Gastrocnemius medialis (tissue), 4 donors: ENCODE data around the gene GRAMD1C. TPM values are rescaled to one million over a fixed set of nuclear protein-coding genes. Genes with fewer than 3 reads are reported as not detected.

ENCODE experiments used
- ATAC-seq, 2 donors: fragments of 150-250 bp; one replicate each; pipeline ENCODE4 v1.9.1; 2016
- DNase-seq, 2 donors: peaks; one replicate each; pipeline ENCODE4 v3.0.0-alpha.2; 2019
- H3K27ac ChIP-seq, 4 donors: fragments of 200-600 bp; sonication (generic); 1 replicate in 1 of 4; 2 replicates in 3 of 4; pipeline ENCODE4 v1.5.1; 2016 to 2018; ENCODE audit warnings: mild to moderate bottlenecking in 2 of 4, moderate library complexity in 1 of 4
- H3K27me3 ChIP-seq, 3 donors: fragments of 200-600 bp; sonication (generic) in 2 of 3; 1 replicate in 1 of 3; 2 replicates in 2 of 3; pipeline versions ENCODE4 v1.5.1 to v1.6.0; 2016 to 2019; ENCODE audit warnings: mild to moderate bottlenecking in 1 of 3, moderate library complexity in 1 of 3
- H3K36me3 ChIP-seq, 2 donors: fragments of 200-600 bp; sonication (generic) in 1 of 2; one replicate each; pipeline ENCODE4 v1.5.1; 2017 to 2018
- H3K4me1 ChIP-seq, 2 donors: fragments of 200-600 bp; sonication (generic) in 1 of 2; one replicate each; pipeline ENCODE4 v1.5.1; 2016 to 2017; ENCODE audit warnings: mild to moderate bottlenecking in 2 of 2
- H3K4me3 ChIP-seq, 4 donors: fragments of 200-600 bp; sonication (generic) in 3 of 4; 1 replicate in 1 of 4; 2 replicates in 3 of 4; pipeline ENCODE4 v1.5.1; 2016 to 2019; ENCODE audit warnings: mild to moderate bottlenecking in 2 of 4
- H3K9me3 ChIP-seq, 3 donors: fragments of 200-600 bp; sonication (generic) in 2 of 3; 1 replicate in 1 of 3; 2 replicates in 2 of 3; pipeline ENCODE4 v1.5.1; 2016 to 2019
- CTCF ChIP-seq, 5 experiments: fragments of 450-650 bp in 3 of 5; fragments of 200-600 bp in 2 of 5; sonication (generic) in 2 of 5; IDR thresholded peaks in 4 of 5; conservative IDR thresholded peaks in 1 of 5; 1 replicate in 4 of 5; 2 replicates in 1 of 5; pipeline ENCODE4 v1.5.1; 2016 to 2019; ENCODE audit warnings: antibody characterized with exemption in 5 of 5, mild to moderate bottlenecking in 3 of 5, moderate library complexity in 3 of 5
- POLR2A ChIP-seq, 2 donors: fragments of 450-650 bp; IDR thresholded peaks; one replicate each; pipeline ENCODE4 v1.6.1; 2017; ENCODE audit warnings: antibody characterized with exemption in 2 of 2, mild to moderate bottlenecking in 2 of 2, moderate library complexity in 2 of 2
- in situ Hi-C, 4 donors: fragments of 200-750 bp; cut with MboI; loops; one replicate each; pipeline versions ENCODE4 v1.15.0 to v1.8.0; 2017; ENCODE audit warnings: low sequenced_read_pairs in 4 of 4
- intact Hi-C: fragments of 100-400 bp; cut with DNase I; formaldehyde crosslinking; loops from one replicate; pipeline ENCODE4 v1.15.1; 2023; ENCODE audit warnings: low total_unique reads
- total RNA-seq, 4 donors: library from RNA; depleted of rRNA; stranded (reverse); fragments of >200 nt; gene quantifications; one replicate each; pipeline versions ENCODE4 v1.1.0 to v1.2.3, GENCODE V29; 2016

Gene GRAMD1C
- total RNA-seq, 4 donors from 2014 or later: 0.29 to 0.95 TPM; not detected in 2

- Histone ChIP-seq H3K27me3 (no peaks in the 10 kb centered on the region), H3K4me3 (no peak overlapping the region), H3K36me3 (no peaks in the 10 kb centered on the region), H3K27ac (no peak overlapping the region), H3K4me1 (no peaks in the 10 kb centered on the region), H3K9me3 (no peaks in the 10 kb centered on the region)
- ATAC-seq: no peak
- intact Hi-C loops: no loop called here
- TF ChIP-seq CTCF (IDR thresholded peaks at IDR 0.05 in 4 of 5, conservative IDR thresholded peaks at IDR 0.05 in 1 of 5): no peak
- TF ChIP-seq POLR2A (IDR thresholded peaks at IDR 0.05): no peak
- DNase-seq: no peak
- in situ Hi-C loops: no loop called here
Measured at GRCh38 chr3:113981803-113982202, 143.2 kb downstream of the GRAMD1C start.

GRCh38 chr3:113983544-113983943, 145.0 kb downstream of the GRAMD1C start:
- in situ Hi-C loops: no loop called here
- intact Hi-C loops: no loop called here
- Histone ChIP-seq H3K27ac (no peak overlapping the region), H3K27me3 (no peaks in the 10 kb centered on the region), H3K4me3 (no peak overlapping the region), H3K4me1 (no peaks in the 10 kb centered on the region), H3K36me3 (no peaks in the 10 kb centered on the region), H3K9me3 (no peaks in the 10 kb centered on the region)
- no peak for TF ChIP-seq POLR2A (IDR thresholded peaks at IDR 0.05)
- no peak for TF ChIP-seq CTCF (IDR thresholded peaks at IDR 0.05 in 4 of 5, conservative IDR thresholded peaks at IDR 0.05 in 1 of 5)
- no peak for DNase-seq
- ATAC-seq: no peak

- intact Hi-C loops: no loop called here
- H3K4me1 ChIP-seq: no peaks in the 10 kb centered on the region
Measured at GRCh38 chr3:113985541-113985940, 147.0 kb downstream of the GRAMD1C start.

More at GRCh38 chr3:113985541-113985940, 147.0 kb downstream of the GRAMD1C start:
- ATAC-seq (no peak), DNase-seq (no peak)
- in situ Hi-C loops: no loop called here
- no peaks in the 10 kb centered on the region for H3K27me3 ChIP-seq
- H3K27ac ChIP-seq: no peak overlapping the region
- no peaks in the 10 kb centered on the region for H3K9me3 ChIP-seq
- H3K4me3 ChIP-seq: no peak overlapping the region
- TF ChIP-seq POLR2A (IDR thresholded peaks at IDR 0.05): no peak
- TF ChIP-seq CTCF (IDR thresholded peaks at IDR 0.05 in 4 of 5, conservative IDR thresholded peaks at IDR 0.05 in 1 of 5): no peak
- no peaks in the 10 kb centered on the region for H3K36me3 ChIP-seq

Other genes with a start within 250 kb of the GRAMD1C start
- 10 to 100 TPM; 35.7 to 49.6 (median 40.1) TPM for gene USF3, start 142.1 kb upstream of the GRAMD1C start, total RNA-seq
- 100 to 1,000 TPM; 248 to 440 (median 331) TPM for gene NAA50, start 92.5 kb upstream of the GRAMD1C start, total RNA-seq
- gene ATP6V1A, start 91.8 kb upstream of the GRAMD1C start, total RNA-seq: 10 to 100 TPM; 11.3 to 21.3 (median 15.0) TPM
- 1 to 10 TPM in 3 of 4 donors, under 1 TPM in 1; 0.92 to 3.5 (median 2.3) TPM for gene ZDHHC23, start 109.2 kb downstream of the GRAMD1C start, total RNA-seq
- under 1 TPM; 0.29 to 0.82 (median 0.42) TPM for gene CCDC191, start 217.7 kb downstream of the GRAMD1C start, total RNA-seq
- gene QTRT2, start 217.9 kb downstream of the GRAMD1C start, total RNA-seq: 1 to 10 TPM; 3.3 to 7.1 (median 6.9) TPM